NK-92 treated with Interleukin-12 subunit alpha and Interleukin-12 subunit beta, amount 100 ng/mL, for 24 hours (cell line): ENCODE measurements around the gene SPON1.
"Not testable (repeated sequence)": the region's sequence is repeated elsewhere in the genome, so short reads cannot be mapped to it uniquely, and the experiment has no call there.

Source experiments
- DNase-seq: peaks from one replicate; lab custom pipeline; 2025; lab: John Stamatoyannopoulos, UW

SPON1 gene

DNA sequence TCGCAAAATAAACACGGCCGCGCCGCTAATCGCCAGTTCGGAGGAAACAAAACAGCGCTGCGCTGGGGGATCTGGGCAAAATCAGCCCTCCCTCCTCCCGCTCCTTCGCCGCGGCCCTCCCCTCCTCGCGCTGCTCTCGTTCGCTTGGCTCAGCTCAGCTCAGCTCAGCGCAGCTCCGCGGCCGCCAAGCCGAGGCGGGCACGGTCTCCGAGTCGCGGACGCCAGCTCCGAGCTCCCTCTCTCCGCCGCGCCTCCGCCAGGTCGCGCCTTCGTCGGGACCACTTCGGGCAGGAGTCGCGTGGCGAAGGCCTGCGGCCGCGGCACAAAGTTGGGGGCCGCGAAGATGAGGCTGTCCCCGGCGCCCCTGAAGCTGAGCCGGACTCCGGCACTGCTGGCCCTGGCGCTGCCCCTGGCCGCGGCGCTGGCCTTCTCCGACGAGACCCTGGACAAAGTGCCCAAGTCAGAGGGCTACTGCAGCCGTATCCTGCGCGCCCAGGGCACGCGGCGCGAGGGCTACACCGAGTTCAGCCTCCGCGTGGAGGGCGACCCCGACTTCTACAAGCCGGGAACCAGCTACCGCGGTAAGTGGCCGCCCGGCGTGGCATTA is at the start of gene SPON1:
TSS of gene SPON1 (plus strand) at position 162 of the 607 bp plus-strand sequence. CDS start at position 344, 182 bp downstream.
- DNase-seq = no peak

DNA sequence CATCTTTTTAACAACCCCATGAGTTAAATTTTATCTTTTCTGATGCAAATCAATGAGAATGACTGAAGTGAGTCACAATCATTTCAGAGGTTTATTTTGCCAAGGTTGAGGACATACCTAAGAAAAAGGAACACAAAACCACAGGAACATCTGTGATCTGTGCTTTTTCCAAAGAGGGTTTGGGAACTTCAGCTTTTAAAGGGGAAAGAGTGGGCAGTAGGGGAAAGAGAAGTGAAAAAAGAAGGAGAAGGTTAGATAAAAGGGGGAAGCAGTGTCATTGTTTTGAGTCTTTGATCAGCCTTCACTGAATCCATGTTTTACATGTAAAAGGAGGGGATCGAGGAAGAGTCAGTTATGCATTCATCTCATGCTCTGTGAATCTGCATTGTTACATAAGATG is 45.3 kb upstream of the SPON1 start:
- DNase-seq = no peak

DNA sequence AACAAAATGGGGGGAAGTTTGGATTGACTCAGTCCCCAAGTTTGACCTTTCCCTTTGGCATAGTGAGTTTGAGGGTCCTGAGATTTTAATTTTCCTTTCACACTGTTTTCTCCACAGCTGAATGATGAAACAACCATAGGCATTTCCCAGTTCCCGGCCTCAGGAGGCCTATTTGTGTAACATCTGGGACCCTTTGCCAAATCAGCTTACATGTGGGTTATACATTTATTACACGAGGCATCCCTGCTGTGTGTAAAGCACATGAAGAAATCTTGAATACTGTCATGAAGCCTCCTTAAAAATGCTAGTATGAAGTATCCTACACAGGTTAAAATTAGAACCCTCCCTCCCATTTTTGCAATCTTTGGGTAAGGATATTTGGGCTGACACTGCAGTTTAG is 44.6 kb upstream of the SPON1 start:
- no peak for DNase-seq

- no peak for DNase-seq
These were observed 41.8 kb upstream of the SPON1 start for GRCh38 chr11:13920756-13921155.

- no peak for DNase-seq
These were observed 41.0 kb upstream of the SPON1 start for GRCh38 chr11:13921545-13921944.

DNA sequence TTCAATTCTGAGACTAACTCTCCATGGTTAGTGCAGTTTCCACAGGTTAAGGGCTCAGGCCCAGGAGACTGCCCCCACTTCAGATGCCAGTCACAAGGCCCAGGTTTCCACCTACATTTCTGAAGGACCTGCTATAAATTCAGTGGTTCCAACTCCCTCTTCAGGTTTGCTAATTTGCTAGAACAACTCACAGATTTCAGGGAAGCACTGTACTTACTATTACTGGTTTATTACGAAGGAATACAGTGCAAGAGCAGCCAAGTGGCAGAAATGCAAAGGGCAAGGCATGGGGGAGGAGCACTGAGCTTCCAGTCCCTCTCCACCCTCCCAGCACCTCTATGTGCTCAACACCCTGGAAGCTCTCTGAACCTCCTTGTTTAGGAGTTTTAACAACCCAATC is 39.3 kb upstream of the SPON1 start:
- no peak for DNase-seq

- DNase-seq = no peak
These were observed 38.5 kb upstream of the SPON1 start for GRCh38 chr11:13923716-13924650.

GRCh38 chr11:13924801-13925327 is 37.7 kb upstream of the SPON1 start:
- no peak for DNase-seq

DNA sequence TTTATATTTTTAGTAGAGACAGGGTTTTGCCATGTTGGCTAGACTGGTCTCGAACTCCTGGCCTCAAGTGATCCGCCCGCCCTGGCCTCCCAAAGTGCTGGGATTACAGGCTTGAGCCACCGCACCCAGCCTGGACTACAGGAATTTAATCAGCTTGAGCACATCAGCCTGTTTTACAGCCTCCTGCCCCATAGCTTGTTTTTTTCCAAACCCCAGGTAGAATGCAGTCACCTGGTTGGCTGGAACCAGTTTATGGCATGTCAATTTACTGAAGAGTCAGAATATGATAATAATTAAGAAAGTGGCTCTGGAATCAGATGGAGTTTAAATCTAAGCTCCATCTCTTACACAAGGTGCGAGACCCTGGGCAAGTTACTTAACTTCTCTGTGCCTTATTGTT is 36.2 kb upstream of the SPON1 start:
- DNase-seq = not testable (repeated sequence)

DNA sequence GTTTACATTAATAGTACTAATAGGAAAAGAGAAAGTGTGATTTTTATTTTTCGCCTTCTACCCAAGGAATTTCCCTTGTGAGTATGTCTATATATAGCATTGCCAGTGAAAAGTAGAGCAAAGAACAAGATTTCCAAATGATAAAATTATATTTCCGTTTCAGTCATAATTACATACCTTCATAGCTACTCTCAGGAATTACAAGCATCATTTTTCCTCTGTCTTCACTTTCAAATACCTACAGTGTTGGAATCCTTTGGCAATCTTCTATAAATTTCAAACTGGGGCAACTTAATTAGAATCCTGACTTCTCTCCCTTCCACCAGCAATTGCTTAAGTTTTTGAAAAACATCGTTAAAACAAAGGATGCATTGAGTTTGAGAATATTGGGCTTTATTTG is 35.5 kb upstream of the SPON1 start:
- DNase-seq = no peak

DNA sequence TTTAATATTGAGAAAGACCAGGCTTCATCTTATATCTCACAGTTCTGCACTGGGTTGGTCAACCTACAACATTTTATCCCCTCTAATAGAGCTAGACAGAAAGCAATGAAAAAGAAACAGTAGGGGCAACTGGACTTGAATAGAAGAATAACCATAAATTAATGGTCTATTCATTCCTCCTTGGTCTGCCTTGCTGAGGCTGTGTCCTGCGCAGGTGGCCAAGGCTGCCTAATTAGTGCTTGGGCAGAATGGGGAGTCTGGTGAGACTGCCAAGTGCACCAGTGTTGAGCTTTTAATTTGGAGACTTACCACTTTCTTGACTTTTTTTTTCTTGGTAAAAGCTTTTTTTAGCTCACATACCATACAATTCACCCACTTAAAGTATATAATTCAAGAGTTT is 35.0 kb upstream of the SPON1 start:
- DNase-seq = no peak

- no peak for DNase-seq
These were observed 33.8 kb upstream of the SPON1 start for GRCh38 chr11:13928566-13929251.

DNA sequence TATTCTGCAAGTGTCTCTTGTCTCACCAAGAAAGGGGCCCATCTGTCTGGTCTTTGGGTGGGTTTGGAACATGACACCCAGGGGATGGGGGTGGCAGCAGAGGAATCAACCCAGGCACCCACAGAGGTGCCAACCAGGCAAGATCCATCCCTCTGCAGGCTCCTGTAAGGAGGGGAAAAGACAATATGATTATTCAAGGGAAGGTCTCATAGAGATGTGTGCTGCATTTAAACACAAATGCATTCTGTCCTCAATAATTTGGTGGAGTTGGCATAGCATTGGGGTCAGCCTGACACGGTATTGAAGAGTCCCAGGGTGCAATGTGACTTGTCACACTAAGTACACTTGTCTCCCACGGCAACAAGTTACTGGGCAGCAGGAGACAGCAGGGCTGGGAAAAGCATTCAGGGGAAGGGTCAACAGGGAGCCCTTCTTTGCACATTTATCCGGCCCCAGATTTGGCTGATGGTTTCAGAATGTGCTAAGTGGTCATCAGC is 33.1 kb upstream of the SPON1 start:
- DNase-seq = no peak

DNA sequence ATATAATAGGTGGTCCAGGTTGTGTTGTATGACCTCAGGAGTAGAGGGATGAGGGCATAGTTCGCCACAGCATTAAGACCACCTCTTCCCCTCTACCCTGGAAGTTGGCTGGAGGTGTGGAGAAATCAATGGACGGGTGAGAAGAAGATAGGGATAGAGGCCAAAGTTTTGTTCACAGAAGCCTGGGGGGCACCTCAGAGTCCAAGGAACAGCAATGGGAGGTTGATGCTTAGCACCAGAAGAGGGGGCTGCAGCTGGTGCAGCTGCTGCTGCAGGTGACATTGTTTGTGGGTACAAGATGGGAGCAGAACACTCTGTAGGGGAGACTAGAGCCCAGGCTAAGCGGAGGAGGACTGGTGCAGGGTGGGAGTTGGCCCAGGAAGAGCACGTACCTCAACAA is 31.2 kb upstream of the SPON1 start:
- DNase-seq = no peak

GRCh38 chr11:13937154-13937553 is 25.4 kb upstream of the SPON1 start:
- DNase-seq = not testable (repeated sequence)

- DNase-seq = not testable (repeated sequence)
These were observed 23.7 kb upstream of the SPON1 start for GRCh38 chr11:13938829-13939228.

DNA sequence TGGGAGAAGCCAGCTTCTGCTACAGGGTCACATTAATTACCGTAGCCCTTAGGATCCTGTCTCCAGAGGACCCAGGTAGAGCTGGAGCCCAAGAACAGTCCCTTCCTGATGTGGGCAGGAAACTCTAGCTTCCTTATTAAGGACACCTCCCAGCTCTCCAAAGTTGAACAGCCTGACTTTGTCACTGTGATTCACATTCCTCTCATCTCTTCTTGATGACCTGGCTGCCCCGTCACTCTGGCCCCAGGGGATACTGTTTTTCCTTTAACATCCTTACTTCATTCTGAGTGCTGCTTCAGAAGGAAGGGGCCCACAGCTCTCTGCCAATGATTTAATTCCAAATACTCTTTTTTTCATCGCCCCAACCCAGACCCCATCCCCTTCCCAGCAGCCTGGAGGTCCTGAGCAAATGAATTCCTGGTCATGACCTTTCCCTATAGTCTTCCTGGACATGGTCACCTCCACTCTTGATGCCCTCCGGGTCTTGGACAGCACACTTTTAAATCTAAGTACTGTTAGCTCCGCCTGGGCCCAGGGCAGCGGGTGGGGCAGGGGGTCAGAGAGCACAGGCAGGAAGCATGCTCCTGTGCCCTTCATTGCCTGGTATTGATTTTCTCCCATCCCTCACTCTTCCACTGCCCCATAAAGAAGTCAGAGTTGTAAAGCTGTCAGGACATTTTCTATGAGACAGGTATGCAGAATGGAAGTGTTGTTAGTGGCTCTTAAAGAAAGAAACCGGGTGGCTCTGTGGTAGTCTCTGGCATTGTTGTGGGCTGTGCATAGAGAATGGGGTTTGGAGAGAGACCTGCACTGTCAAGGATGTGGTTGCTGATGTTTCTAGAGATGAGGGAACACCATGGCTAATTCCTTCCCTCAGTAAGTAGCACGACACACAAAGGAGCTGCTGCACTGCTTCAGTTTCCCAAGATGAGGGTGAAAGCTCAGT is 22.3 kb upstream of the SPON1 start:
- DNase-seq = no peak

DNA sequence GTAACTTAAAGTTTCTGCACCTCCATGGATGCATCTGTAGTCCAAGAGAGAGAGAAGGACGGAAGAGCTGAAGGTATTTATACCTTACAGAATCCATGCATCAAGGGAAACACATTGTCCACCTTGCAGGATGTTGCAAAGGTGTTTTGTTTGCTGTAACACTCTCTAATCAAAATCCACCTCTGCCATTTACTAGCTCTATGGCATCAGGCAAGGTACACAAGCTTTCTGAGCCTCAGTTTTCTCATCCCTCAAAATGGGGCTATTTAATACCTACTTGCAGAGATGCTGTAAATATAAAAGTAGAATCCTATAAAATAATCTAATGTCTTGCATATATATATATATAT is 21.6 kb upstream of the SPON1 start:
- DNase-seq = no peak

GRCh38 chr11:13941775-13942174 is 20.7 kb upstream of the SPON1 start:
- DNase-seq = no peak

- no peak for DNase-seq
These were observed 20.1 kb upstream of the SPON1 start for GRCh38 chr11:13942378-13942777.

GRCh38 chr11:13942971-13943381 is 19.5 kb upstream of the SPON1 start:
- no peak for DNase-seq
